ENCODE data around the gene GPR12.
"Not testable (repeated sequence)": the region's sequence is repeated elsewhere in the genome, so short reads cannot be mapped to it uniquely, and the experiment has no call there.

The GPR12 gene

GRCh38 chr13:26749285-26749684, 11.3 kb downstream of the GPR12 start:
- no peak for DNase-seq (ENCODE audit: low read depth in 2 of 3, low spot score in 1 of 3)

- no peak for DNase-seq (ENCODE audit: low read depth in 2 of 3, low spot score in 1 of 3)
Measured at GRCh38 chr13:26747706-26748105, 12.9 kb downstream of the GPR12 start.

GRCh38 chr13:26743971-26744370, 16.6 kb downstream of the GPR12 start:
- no peak for DNase-seq (ENCODE audit: low read depth in 2 of 3, low spot score in 1 of 3)

- DNase-seq (ENCODE audit: low read depth in 2 of 3, low spot score in 1 of 3): no peak
Measured at GRCh38 chr13:26742691-26743358, 17.8 kb downstream of the GPR12 start.

GRCh38 chr13:26735677-26736076, 24.9 kb downstream of the GPR12 start:
- DNase-seq (ENCODE audit: low read depth in 2 of 3, low spot score in 1 of 3): no peak

- no peak for DNase-seq (ENCODE audit: low read depth in 2 of 3, low spot score in 1 of 3)
Measured at GRCh38 chr13:26727633-26728032, 33.0 kb downstream of the GPR12 start.

- DNase-seq (ENCODE audit: low read depth in 2 of 3, low spot score in 1 of 3): no peak
Measured at GRCh38 chr13:26727122-26727521, 33.5 kb downstream of the GPR12 start.

GRCh38 chr13:26726684-26727083, 33.9 kb downstream of the GPR12 start:
- DNase-seq (ENCODE audit: low read depth in 2 of 3, low spot score in 1 of 3): no peak

- not testable (repeated sequence) for DNase-seq (ENCODE audit: low read depth in 2 of 3, low spot score in 1 of 3)
Measured at GRCh38 chr13:26723620-26724019, 37.0 kb downstream of the GPR12 start.

- DNase-seq (ENCODE audit: low read depth in 2 of 3, low spot score in 1 of 3): no peak
Measured at GRCh38 chr13:26722321-26722720, 38.3 kb downstream of the GPR12 start.

GRCh38 chr13:26721251-26722121, 39.1 kb downstream of the GPR12 start:
- DNase-seq (ENCODE audit: low read depth in 2 of 3, low spot score in 1 of 3): peak in 2 of 3 donors; percentile 9 to 19

- no peak for DNase-seq (ENCODE audit: low read depth in 2 of 3, low spot score in 1 of 3)
Measured at GRCh38 chr13:26719356-26719945, 41.1 kb downstream of the GPR12 start.

GRCh38 chr13:26718872-26719271, 41.7 kb downstream of the GPR12 start:
- DNase-seq (ENCODE audit: low read depth in 2 of 3, low spot score in 1 of 3): no peak

GRCh38 chr13:26718146-26718545, 42.4 kb downstream of the GPR12 start:
- no peak for DNase-seq (ENCODE audit: low read depth in 2 of 3, low spot score in 1 of 3)

- DNase-seq (ENCODE audit: low read depth in 2 of 3, low spot score in 1 of 3): no peak
Measured at GRCh38 chr13:26716984-26717383, 43.6 kb downstream of the GPR12 start.

- DNase-seq (ENCODE audit: low read depth in 2 of 3, low spot score in 1 of 3): no peak
Measured at GRCh38 chr13:26713341-26713740, 47.2 kb downstream of the GPR12 start.

GRCh38 chr13:26711211-26711610, 49.4 kb downstream of the GPR12 start:
- DNase-seq (ENCODE audit: low read depth in 2 of 3, low spot score in 1 of 3): no peak

- no peak for DNase-seq (ENCODE audit: low read depth in 2 of 3, low spot score in 1 of 3)
Measured at GRCh38 chr13:26710166-26710565, 50.4 kb downstream of the GPR12 start.

- no peak for DNase-seq (ENCODE audit: low read depth in 2 of 3, low spot score in 1 of 3)
Measured at GRCh38 chr13:26709461-26709860, 51.1 kb downstream of the GPR12 start.

- no peak for DNase-seq (ENCODE audit: low read depth in 2 of 3, low spot score in 1 of 3)
Measured at GRCh38 chr13:26708007-26708297, 52.6 kb downstream of the GPR12 start.

- peak in 1 of 3 donors; percentile 35 for DNase-seq (ENCODE audit: low read depth in 2 of 3, low spot score in 1 of 3)
Measured at GRCh38 chr13:26707122-26708006, 53.2 kb downstream of the GPR12 start.
